GM12878 (cell line): Measurements from ENCODE around the gene COL25A1. TPM values are rescaled to one million over a fixed set of nuclear protein-coding genes. Genes with fewer than 3 reads are reported as not detected.

ENCODE experiments used
- ATAC-seq: fragments of 200-7000 bp; cut with Tn5 transposase; 3 replicates; pipeline ENCODE4 v1.9.1; 2020; ENCODE audit warnings: mild to moderate bottlenecking, moderate library complexity
- BruUV-seq: library from RNA; stranded (reverse); fragments of 400-500 nt; replicated peaks from 2 replicates; lab custom pipeline; 2021; lab: Mats Ljungman, UMichigan
- CTCF ChIA-PET: fragments of 300-600 bp; sonication (Branson Sonifier 250); formaldehyde crosslinking; extraction: SDS; loops from one replicate; lab custom pipeline; 2021; ENCODE audit warnings: inconsistent platforms; lab: Yijun Ruan, JAX
- POLR2A ChIA-PET: fragments of 350-600 bp; formaldehyde crosslinking; extraction: SDS; loops from one replicate; lab custom pipeline; 2021; ENCODE audit warnings: inconsistent platforms; lab: Charles Lee
- RAD21 ChIA-PET: fragments of 300-600 bp; sonication (Branson Sonifier 250); formaldehyde crosslinking; loops from one replicate; lab custom pipeline; 2023; ENCODE audit warnings: antibody characterized with exemption; ENCODE audit not compliant: unreplicated experiment; lab: Charles Lee
- SMC1A ChIA-PET: fragments of 300-600 bp; sonication (Branson Sonifier 250); formaldehyde crosslinking; loops from one replicate; lab custom pipeline; 2023; ENCODE audit not compliant: unreplicated experiment, uncharacterized antibody; lab: Charles Lee
- DNase-seq: peaks from one replicate; pipeline ENCODE4 v3.0.0-alpha.2; 2011; ENCODE audit warnings: low read depth, low spot score
- FAIRE-seq: peaks from 3 replicates; lab custom pipeline; 2011; peaks lifted over from hg19 to GRCh38; lab: Jason Lieb, UNC
- H2AFZ ChIP-seq: 2 replicates; pipeline ENCODE4 v1.6.0; 2011; ENCODE audit warnings: low read depth, low read length, control low read depth; ENCODE audit not compliant: control insufficient read depth
- H3K27ac ChIP-seq: 2 replicates; pipeline ENCODE4 v1.5.1; 2011; ENCODE audit warnings: control low read depth; ENCODE audit not compliant: control insufficient read depth, insufficient read depth
- H3K27me3 ChIP-seq, 2 experiments: replicated peaks in 1 of 2; 2 replicates each; pipeline versions ENCODE4 v1.6.0 to v1.6.1; 2011; ENCODE audit warnings: low read length in 1 of 2; ENCODE audit not compliant: control insufficient read depth in 2 of 2, insufficient read depth in 2 of 2
- H3K36me3 ChIP-seq, 2 experiments: 2 replicates each; pipeline ENCODE4 v1.5.1; 2011; ENCODE audit warnings: low read length in 1 of 2; ENCODE audit not compliant: control insufficient read depth in 2 of 2, insufficient read depth in 2 of 2
- H3K4me1 ChIP-seq: 2 replicates; pipeline ENCODE4 v1.6.1; 2011; ENCODE audit warnings: mild to moderate bottlenecking, low read length, moderate library complexity, mixed read lengths; ENCODE audit not compliant: control insufficient read depth, insufficient read depth
- H3K4me2 ChIP-seq: 2 replicates; pipeline ENCODE4 v1.6.0; 2011; ENCODE audit warnings: control low read depth; ENCODE audit not compliant: control insufficient read depth, insufficient read depth
- H3K4me3 ChIP-seq: fragments of 200-600 bp; sonication (generic); 2 replicates; pipeline ENCODE4 v1.5.1; 2016
- H3K79me2 ChIP-seq: 2 replicates; pipeline ENCODE4 v1.6.0; 2011; ENCODE audit warnings: low read length; ENCODE audit not compliant: control insufficient read depth, insufficient read depth
- H3K9ac ChIP-seq: 2 replicates; pipeline ENCODE4 v1.8.0; 2011; ENCODE audit warnings: low read length, control low read depth, mixed read lengths; ENCODE audit not compliant: control insufficient read depth, insufficient read depth
- H3K9me3 ChIP-seq: replicated peaks from 3 replicates; pipeline ENCODE4 v1.5.1; 2011; ENCODE audit warnings: mild to moderate bottlenecking, low read length; ENCODE audit not compliant: control insufficient read depth, insufficient read depth
- H4K20me1 ChIP-seq: 2 replicates; pipeline ENCODE4 v1.6.0; 2011; ENCODE audit not compliant: control insufficient read depth, insufficient read depth
- BCL3 ChIP-seq: IDR thresholded peaks from 2 replicates; pipeline ENCODE4 v1.6.1; 2011; ENCODE audit warnings: borderline replicate concordance, low read depth, mild to moderate bottlenecking, moderate library complexity, low read length; ENCODE audit not compliant: insufficient read depth, poor library complexity, severe bottlenecking
- BCLAF1 ChIP-seq: fragments of 450-650 bp; IDR thresholded peaks from 2 replicates; pipeline ENCODE4 v1.6.1; 2017; ENCODE audit warnings: antibody characterized with exemption, mild to moderate bottlenecking, moderate library complexity
- CREM ChIP-seq: IDR thresholded peaks from 2 replicates; pipeline ENCODE4 v1.6.1; 2014; ENCODE audit warnings: antibody characterized with exemption, low read depth
- ELK1 ChIP-seq: IDR thresholded peaks from 2 replicates; pipeline ENCODE4 v1.6.1; 2012; ENCODE audit warnings: low read depth, low read length, improper control_type of control experiment
- FOXM1 ChIP-seq: IDR thresholded peaks from 2 replicates; pipeline ENCODE4 v1.6.1; 2012; ENCODE audit warnings: low read depth, mild to moderate bottlenecking, inconsistent platforms, low read length, moderate library complexity
- MTA2 ChIP-seq: fragments of 450-650 bp; IDR thresholded peaks from 2 replicates; pipeline ENCODE4 v1.6.1; 2016; ENCODE audit warnings: low read depth, mild to moderate bottlenecking, moderate library complexity
- MTA3 ChIP-seq: IDR thresholded peaks from 2 replicates; pipeline ENCODE4 v1.6.1; 2012; ENCODE audit warnings: low read length, inconsistent platforms, borderline replicate concordance
- PAX8 ChIP-seq: fragments of 450-650 bp; IDR thresholded peaks from 2 replicates; pipeline ENCODE4 v1.6.1; 2017; ENCODE audit warnings: mild to moderate bottlenecking, moderate library complexity
- RBBP5 ChIP-seq: fragments of 200-600 bp; sonication (generic); conservative IDR thresholded peaks from 2 replicates; pipeline ENCODE4 v1.6.1; 2016
- SIX5 ChIP-seq: IDR thresholded peaks from 2 replicates; pipeline ENCODE4 v1.6.1; 2011; ENCODE audit warnings: mild to moderate bottlenecking, low read depth, low read length, moderate library complexity; ENCODE audit not compliant: severe bottlenecking
- ZBED1 ChIP-seq: IDR thresholded peaks from 2 replicates; pipeline ENCODE4 v1.6.1; 2016; ENCODE audit warnings: borderline replicate concordance
- ZNF622 ChIP-seq: fragments of 450-650 bp; IDR thresholded peaks from 2 replicates; pipeline ENCODE4 v1.6.1; 2017; ENCODE audit warnings: mild to moderate bottlenecking, inconsistent platforms
- WGBS: methylation state at CpG from one replicate; pipeline ENCODE4 v1.1.6; 2016; ENCODE audit warnings: low lambda C conversion rate; ENCODE audit not compliant: insufficient replicate concordance, insufficient coverage; ENCODE audit errors: missing lambda C conversion rate; 5-methylcytosine and 5-hydroxymethylcytosine counted together
- in situ Hi-C: fragments of 300-500 bp; cut with MboI; formaldehyde crosslinking; loops from 9 replicates; pipeline ENCODE4 v1.14.3; 2018; ENCODE audit warnings: mixed read lengths
- intact Hi-C: fragments of 100-400 bp; cut with micrococcal nuclease; formaldehyde crosslinking; loops from one replicate; pipeline ENCODE4 v1.14.2; 2022; ENCODE audit not compliant: unreplicated experiment
- polyA plus RNA-seq, 11 experiments: library from polyadenylated mRNA; depleted of rRNA in 4 of 11; unstranded in 6 of 11; stranded (reverse) in 5 of 11; fragments of >200 nt; fragmentation: Nextera tagmentation in 4 of 11; fragmentation: Illumina TruSeq in 1 of 11; extraction: Ambion mirVana in 4 of 11; extraction: Trizol in 1 of 11; gene quantifications; 1 replicate in 1 of 11; 2 replicates in 10 of 11; pipeline versions ENCODE4 v1.2.1 to v1.2.3, GENCODE V29; 2011 to 2016; ENCODE audit warnings: inconsistent platforms in 2 of 11, missing spikeins in 2 of 11, low read depth in 1 of 11
- total RNA-seq, 4 experiments: library from RNA; depleted of rRNA in 3 of 4; stranded (reverse); fragments of >200 nt in 3 of 4; fragmentation: Illumina TruSeq in 1 of 4; extraction: Trizol in 1 of 4; gene quantifications; 2 replicates each; pipeline versions ENCODE4 v1.2.1 to v1.2.3, GENCODE V29; 2013 to 2021
- TF ChIP-seq, protein P1 (sequence below): fragments of 450-650 bp; formaldehyde crosslinking; IDR thresholded peaks from 2 replicates; pipeline ENCODE4 v1.5.0; 2022; ENCODE audit warnings: mild to moderate bottlenecking, missing genetic modification characterization

The COL25A1 gene
- total and polyA plus RNA-seq, 10 of the 15 experiments (the other 5 are each of a cell fraction or from before 2014, with no cell fraction given) = 0.01 to 0.26 (median 0.12) TPM; not detected in 6

DNA sequence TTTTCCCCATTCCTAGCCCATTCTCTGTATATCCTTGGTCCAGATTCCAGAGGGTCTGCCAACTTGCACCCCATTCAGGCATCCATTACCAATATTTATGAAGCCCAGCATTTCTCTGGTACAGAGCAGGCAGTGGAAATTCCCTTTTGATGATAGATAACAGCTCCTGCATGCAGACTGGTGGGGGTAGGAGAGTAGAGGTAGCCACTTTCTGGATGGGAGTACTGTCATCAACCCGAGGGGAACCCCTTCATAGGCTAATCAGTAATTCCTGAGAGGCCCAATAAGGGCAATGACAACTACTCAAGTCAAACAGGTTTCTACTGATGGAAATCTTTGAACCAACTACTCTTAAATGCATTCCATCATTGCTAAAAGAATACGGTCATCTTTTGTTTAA lies 63.7 kb downstream of the COL25A1 start:
- H3K4me1 ChIP-seq = no peaks in the 10 kb centered on the region
- CTCF ChIA-PET = interaction anchor here (1.2 to 2.7 kb wide), 2 partner anchors 10 to 55 kb away, joined by 3 to 14 read pairs; no protein-coding TSS in a partner anchor
- 17% methylated on average over 2 of the region's 2 CpGs for WGBS
- no TSS peak for BruUV-seq
- ATAC-seq = peak; percentile 89
- TF ChIP-seq MTA3 (no peak), ZNF622 (no peak), ZBED1 (no peak), BCL3 (no peak), SIX5 (no peak), MTA2 (no peak), CREM (no peak), RBBP5 (no peak), ELK1 (no peak), BCLAF1 (no peak), PAX8 (no peak), FOXM1 (no peak)
- TF ChIP-seq, protein P1, sequence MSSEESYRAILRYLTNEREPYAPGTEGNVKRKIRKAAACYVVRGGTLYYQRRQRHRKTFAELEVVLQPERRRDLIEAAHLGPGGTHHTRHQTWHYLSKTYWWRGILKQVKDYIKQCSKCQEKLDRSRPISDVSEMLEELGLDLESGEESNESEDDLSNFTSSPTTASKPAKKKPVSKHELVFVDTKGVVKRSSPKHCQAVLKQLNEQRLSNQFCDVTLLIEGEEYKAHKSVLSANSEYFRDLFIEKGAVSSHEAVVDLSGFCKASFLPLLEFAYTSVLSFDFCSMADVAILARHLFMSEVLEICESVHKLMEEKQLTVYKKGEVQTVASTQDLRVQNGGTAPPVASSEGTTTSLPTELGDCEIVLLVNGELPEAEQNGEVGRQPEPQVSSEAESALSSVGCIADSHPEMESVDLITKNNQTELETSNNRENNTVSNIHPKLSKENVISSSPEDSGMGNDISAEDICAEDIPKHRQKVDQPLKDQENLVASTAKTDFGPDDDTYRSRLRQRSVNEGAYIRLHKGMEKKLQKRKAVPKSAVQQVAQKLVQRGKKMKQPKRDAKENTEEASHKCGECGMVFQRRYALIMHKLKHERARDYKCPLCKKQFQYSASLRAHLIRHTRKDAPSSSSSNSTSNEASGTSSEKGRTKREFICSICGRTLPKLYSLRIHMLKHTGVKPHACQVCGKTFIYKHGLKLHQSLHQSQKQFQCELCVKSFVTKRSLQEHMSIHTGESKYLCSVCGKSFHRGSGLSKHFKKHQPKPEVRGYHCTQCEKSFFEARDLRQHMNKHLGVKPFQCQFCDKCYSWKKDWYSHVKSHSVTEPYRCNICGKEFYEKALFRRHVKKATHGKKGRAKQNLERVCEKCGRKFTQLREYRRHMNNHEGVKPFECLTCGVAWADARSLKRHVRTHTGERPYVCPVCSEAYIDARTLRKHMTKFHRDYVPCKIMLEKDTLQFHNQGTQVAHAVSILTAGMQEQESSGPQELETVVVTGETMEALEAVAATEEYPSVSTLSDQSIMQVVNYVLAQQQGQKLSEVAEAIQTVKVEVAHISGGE (CRISPR knock-in tag) = no peak
- SMC1A ChIA-PET = interaction anchor here (1.3 to 3.1 kb wide), 3 partner anchors 9 to 54 kb away, joined by 3 to 15 read pairs (median 11); no protein-coding TSS in a partner anchor
- no peak for DNase-seq
- no peaks in the 10 kb centered on the region for H4K20me1 ChIP-seq
- no peaks in the 10 kb centered on the region for H3K36me3 ChIP-seq
- in situ Hi-C loops = no loop called here
- no peak for FAIRE-seq
- H2AFZ ChIP-seq = no peak overlapping the region
- RAD21 ChIA-PET = interaction anchor here (1.0 to 1.6 kb wide), 4 partner anchors 9 to 55 kb away, joined by 3 read pairs; no protein-coding TSS in a partner anchor
- H3K79me2 ChIP-seq = no peaks in the 10 kb centered on the region
- H3K9ac ChIP-seq = no peak overlapping the region
- intact Hi-C loops = no loop called here
- no peak overlapping the region for H3K4me2 ChIP-seq
- H3K4me3 ChIP-seq = no peak overlapping the region
- no peak overlapping the region for H3K27ac ChIP-seq
- no peaks in the 10 kb centered on the region for H3K27me3 ChIP-seq
- POLR2A ChIA-PET = interaction anchor here (0.9 kb wide), 1 partner anchor 27 kb away, joined by 3 read pairs; no protein-coding TSS in a partner anchor
- no peaks in the 10 kb centered on the region for H3K9me3 ChIP-seq
